Mucosa of rectum (tissue), 2 donors: Measurements from ENCODE around the gene CAMK2A.
A peak's percentile ranks its signal among the peaks of the same experiment; 100 is the strongest.

Experiments used
- H3K27ac ChIP-seq, 2 donors: one replicate each; pipeline ENCODE4 v1.7.0; 2013; ENCODE audit warnings: inconsistent platforms in 2 of 2, low read depth in 2 of 2, low read length in 2 of 2
- H3K27me3 ChIP-seq, 2 donors: one replicate each; pipeline ENCODE4 v1.7.0; 2013; ENCODE audit warnings: low read length in 2 of 2; ENCODE audit not compliant: control insufficient read depth in 2 of 2, insufficient read depth in 2 of 2
- H3K36me3 ChIP-seq, 2 donors: one replicate each; pipeline ENCODE4 v1.7.0; 2013; ENCODE audit warnings: low read length in 2 of 2; ENCODE audit not compliant: control insufficient read depth in 2 of 2, insufficient read depth in 2 of 2
- H3K4me1 ChIP-seq, 2 donors: one replicate each; pipeline ENCODE4 v1.7.0; 2013; ENCODE audit warnings: low read length in 2 of 2, mild to moderate bottlenecking in 1 of 2; ENCODE audit not compliant: control insufficient read depth in 2 of 2, insufficient read depth in 2 of 2
- H3K4me3 ChIP-seq, 2 donors: one replicate each; pipeline ENCODE4 v1.7.0; 2013; ENCODE audit warnings: low read length in 2 of 2
- H3K9ac ChIP-seq, 2 donors: one replicate each; pipeline ENCODE4 v1.7.0; 2013; ENCODE audit warnings: low read length in 2 of 2, low read depth in 1 of 2, mild to moderate bottlenecking in 1 of 2
- H3K9me3 ChIP-seq, 2 donors: one replicate each; pipeline ENCODE4 v1.7.0; 2013; ENCODE audit warnings: low read length in 2 of 2; ENCODE audit not compliant: control insufficient read depth in 2 of 2
- donor health status: healthy.
- donor health status: Normal muscosa, but diverticular disease.

CAMK2A gene

DNA sequence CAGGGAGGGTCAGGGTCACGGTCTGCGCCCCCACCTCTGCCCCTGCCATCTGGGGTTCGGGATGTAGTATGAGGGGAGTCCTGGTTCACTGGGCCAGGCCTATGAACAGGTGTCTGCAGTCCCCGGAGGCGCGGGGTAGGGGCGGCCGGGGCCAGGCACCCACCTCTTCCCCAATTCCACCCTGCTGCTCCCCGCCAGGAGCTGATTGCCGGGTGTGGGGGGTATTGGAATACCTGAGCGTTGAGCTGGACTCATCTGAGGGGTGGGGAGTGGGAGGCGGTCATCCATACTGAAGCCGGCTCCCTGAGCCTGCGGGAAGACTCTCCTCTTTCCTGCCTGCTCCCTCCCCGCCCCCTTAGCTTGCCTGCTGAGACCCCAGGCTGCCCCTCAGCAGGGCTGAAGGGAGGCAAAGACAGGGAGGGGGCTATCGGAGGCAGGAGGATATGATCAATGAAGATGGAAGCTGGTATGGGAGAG lies 99.0 kb downstream of the CAMK2A start:
- Histone ChIP-seq H3K4me1 (peaks cover 40 to 49% of the 10 kb centered on the region in 2 donors), H3K27me3 (peaks cover 4 to 5% of the 10 kb centered on the region in 2 donors), H3K4me3 (no peak overlapping the region), H3K27ac (no peak overlapping the region), H3K9ac (no peak overlapping the region), H3K9me3 (no peaks in the 10 kb centered on the region), H3K36me3 (peaks cover 9 to 10% of the 10 kb centered on the region in 2 donors)

DNA sequence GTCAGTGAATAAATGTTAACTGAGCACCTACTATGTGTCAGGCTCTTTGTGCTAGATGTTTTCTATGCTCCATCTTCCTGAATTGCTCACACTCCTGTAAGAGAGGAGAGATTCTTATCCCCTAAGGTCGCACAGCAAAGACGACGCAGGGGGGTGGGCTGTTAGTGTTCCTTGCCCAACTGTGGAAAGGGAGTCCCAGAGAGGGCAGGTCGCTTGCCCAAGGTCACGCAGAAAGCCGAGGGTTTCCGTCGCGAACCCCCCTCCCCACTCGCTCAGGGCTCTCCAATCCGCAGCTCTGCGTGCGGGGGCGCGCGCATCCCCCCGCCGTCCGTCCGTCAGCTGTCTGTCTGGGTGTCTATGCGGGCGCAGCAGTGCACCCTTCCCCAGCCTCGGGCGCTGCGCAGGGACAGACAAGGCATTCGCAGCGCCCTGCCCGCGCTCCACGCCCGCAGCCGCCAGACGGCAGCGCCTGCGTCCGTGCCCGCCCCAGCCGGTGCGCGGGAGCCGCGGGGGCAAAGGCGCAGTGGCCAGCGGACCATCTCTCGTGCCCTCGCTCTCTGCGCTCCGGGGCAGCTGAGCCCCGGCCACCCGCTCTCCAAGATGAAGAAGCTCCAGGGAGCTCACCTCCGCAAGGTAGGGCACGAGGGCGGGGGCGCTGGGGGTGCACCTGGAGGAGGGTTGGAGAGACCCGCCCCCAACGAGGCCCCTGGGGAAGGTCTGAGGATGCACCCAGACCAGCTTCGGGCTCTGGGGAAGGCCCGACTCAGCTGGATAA lies 99.7 kb downstream of the CAMK2A start, which contains the start of gene SLC6A7:
TSS of gene SLC6A7 (plus strand) at position 335 of the 775 bp plus-strand sequence. CDS start at position 601, 266 bp downstream.
- H3K4me3 ChIP-seq: peak within 1 kb of the TSS; percentile 37 to 56
- peaks cover 44 to 53% of the 10 kb centered on the region in 2 donors for H3K4me1 ChIP-seq
- H3K9ac ChIP-seq: peak within 1 kb of the TSS; percentile 17 to 44
- peaks cover 5 to 7% of the 10 kb centered on the region in 2 donors for H3K36me3 ChIP-seq
- H3K27me3 ChIP-seq: peaks cover 4 to 5% of the 10 kb centered on the region in 2 donors
- peak within 1 kb of the TSS in 1 of 2 donors; percentile 23 for H3K27ac ChIP-seq
- no peaks in the 10 kb centered on the region for H3K9me3 ChIP-seq

DNA sequence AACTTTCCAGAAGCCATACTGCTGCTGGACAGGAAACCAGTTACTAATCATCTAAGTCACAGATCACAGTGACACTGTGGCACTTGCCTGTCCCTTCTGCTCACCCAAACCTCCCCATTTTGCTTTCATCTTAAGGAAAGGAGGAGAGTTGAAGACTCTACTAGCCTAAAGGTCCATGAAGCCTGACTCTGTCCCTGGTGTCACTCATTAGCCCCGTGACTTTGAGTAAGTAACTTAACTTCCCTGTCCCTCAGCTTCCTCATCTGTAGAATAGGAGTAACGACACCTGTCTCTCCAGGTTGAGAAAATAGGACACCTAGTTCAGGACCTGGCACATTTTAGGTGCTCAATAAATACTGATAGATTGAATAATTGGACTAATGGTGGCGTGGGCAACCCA lies 100.2 kb downstream of the CAMK2A start:
- peak overlapping the region; percentile 17 to 44 for H3K9ac ChIP-seq
- peaks cover 4 to 5% of the 10 kb centered on the region in 2 donors for H3K27me3 ChIP-seq
- H3K4me3 ChIP-seq: peak overlapping the region in 1 of 2 donors; percentile 37
- H3K9me3 ChIP-seq: no peaks in the 10 kb centered on the region
- H3K4me1 ChIP-seq: peaks cover 50 to 59% of the 10 kb centered on the region in 2 donors
- H3K27ac ChIP-seq: peak overlapping the region in 1 of 2 donors; percentile 23
- H3K36me3 ChIP-seq: peaks cover 5 to 7% of the 10 kb centered on the region in 2 donors

DNA sequence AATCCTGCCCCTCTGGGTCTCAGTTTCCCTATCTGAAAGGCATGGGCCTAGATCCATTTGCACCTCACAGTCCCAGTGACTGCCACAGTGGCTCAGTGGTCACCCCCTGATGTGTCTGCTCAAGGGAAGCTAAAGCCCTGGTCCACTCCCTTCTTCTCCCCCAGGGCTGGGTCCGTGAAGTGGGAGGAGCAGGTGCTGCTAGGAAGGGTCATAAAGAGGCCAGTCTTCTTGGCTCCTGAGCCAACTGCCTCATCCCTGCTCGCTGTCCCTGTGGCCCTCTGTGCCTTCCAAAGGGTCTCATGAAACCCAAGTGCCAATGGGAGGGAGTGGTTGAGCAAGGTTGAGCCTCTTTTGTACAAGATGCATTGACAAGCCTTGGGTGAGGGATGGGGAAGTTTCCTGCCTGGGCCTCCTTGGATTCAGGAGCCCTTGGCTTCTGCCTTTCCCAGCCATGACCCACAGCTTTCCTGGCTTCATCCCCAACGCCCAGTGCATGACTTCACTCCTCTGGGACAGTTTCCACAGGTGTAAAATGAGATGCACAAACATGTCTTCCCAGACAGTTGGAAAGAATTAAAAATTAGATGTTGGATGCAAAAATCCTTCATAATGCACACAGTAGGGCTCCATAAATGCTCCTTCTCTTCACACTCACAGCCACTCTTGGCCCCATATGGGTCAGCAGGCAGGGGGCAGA lies 101.3 kb downstream of the CAMK2A start:
- no peaks in the 10 kb centered on the region for H3K9me3 ChIP-seq
- H3K4me1 ChIP-seq: peaks cover 59 to 70% of the 10 kb centered on the region in 2 donors
- H3K9ac ChIP-seq: no peak overlapping the region
- H3K36me3 ChIP-seq: peaks cover 10 to 15% of the 10 kb centered on the region in 2 donors
- H3K4me3 ChIP-seq: no peak overlapping the region
- peak overlapping the region; percentile 23 to 38 for H3K27ac ChIP-seq
- peaks cover 4 to 5% of the 10 kb centered on the region in 2 donors for H3K27me3 ChIP-seq

DNA sequence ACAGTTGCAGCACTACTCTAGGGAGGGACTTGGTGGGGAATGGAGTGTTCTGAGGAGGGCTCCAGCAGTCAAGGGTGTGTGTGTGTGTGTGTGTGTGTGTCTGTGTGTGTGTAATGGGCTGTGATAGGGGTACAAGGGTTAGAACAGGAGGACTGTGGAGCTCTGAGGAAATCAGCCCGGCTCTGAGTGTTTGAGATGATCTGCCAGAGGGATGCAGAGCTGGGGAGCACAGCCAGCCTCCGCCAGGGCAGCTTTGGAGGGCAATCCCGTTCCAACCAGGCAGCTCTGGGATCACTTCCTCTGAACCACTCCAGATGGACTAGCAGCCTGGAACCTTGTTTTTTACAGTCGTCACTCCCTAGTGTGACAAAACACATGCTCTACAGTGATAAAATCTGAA lies 102.7 kb downstream of the CAMK2A start:
- H3K36me3 ChIP-seq: peaks cover 10 to 21% of the 10 kb centered on the region in 2 donors
- no peaks in the 10 kb centered on the region for H3K9me3 ChIP-seq
- no peak overlapping the region for H3K4me3 ChIP-seq
- H3K4me1 ChIP-seq: peaks cover 73 to 83% of the 10 kb centered on the region in 2 donors
- peaks cover 4 to 5% of the 10 kb centered on the region in 2 donors for H3K27me3 ChIP-seq
- peak overlapping the region; percentile 95 to 98 for H3K27ac ChIP-seq
- H3K9ac ChIP-seq: peak overlapping the region in 1 of 2 donors; percentile 36

DNA sequence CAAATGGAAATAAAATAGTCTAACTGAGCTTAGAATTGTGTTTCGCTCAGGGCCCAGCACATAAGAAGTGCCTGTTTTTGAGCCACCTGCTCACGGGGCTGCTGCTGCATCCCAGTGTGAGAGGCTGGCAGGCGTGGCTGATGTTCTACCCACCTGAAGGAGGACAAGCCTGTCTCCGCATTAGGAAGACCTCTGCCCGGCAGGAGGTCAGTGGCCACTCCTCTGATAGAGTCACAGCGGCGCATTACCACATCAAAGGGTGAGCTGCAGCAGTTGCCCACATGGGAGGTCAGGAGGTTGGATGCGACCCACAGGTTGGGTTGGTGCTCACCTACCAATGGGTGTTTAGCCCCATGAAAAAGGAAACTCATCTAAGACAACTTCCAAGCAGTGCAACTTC lies 103.4 kb downstream of the CAMK2A start:
- Histone ChIP-seq H3K9ac (peak overlapping the region; percentile 14 to 57), H3K36me3 (peaks cover 10 to 21% of the 10 kb centered on the region in 2 donors), H3K27me3 (peaks cover 4 to 5% of the 10 kb centered on the region in 2 donors), H3K27ac (peak overlapping the region; percentile 95 to 98), H3K4me3 (no peak overlapping the region), H3K4me1 (peaks cover 81 to 91% of the 10 kb centered on the region in 2 donors), H3K9me3 (no peaks in the 10 kb centered on the region)

DNA sequence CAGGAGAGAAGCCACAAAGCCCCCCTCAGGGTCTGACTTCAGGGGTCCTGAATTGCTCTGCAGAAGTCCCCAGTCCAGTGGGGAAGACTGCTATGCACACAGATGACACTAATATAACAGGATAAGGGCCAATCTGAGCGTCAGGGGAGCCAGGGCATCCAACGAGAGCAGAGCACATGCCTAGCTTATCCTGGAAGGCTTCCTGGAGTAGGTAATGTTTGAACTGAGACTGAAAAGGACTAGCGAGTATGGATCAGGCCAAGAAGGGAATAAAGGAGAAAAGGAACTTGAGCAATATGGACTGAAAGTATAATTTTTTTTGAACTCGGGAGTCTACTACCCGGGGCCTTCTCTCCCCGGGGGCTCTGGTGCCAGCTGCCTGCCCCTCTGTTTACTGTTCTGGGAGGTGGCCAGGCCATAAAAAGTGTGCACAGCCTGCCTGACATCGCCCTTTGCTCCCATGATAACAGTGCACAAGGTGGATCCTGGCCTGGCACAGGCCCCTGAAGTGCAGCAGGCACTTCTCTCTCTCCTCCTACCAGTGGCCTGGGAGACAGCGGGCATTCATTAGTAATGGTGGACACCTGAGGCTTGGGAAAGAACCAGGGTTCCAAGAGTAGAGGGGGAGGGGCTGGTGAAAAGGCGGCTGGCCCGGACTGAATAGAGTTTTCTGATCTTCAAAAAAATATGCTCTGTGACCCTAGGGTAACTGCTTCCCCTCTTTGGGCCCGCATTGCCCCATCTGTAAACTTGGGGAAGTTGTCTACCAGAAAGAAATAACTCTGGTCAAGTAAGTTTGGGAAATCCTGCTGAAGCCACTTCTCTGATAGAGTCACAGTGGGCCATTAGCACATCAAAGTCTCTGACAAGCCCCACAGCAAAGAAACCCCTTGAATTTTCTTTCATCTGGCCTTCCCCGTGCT lies 104.3 kb downstream of the CAMK2A start:
- peak overlapping the region; percentile 95 to 98 for H3K27ac ChIP-seq

DNA sequence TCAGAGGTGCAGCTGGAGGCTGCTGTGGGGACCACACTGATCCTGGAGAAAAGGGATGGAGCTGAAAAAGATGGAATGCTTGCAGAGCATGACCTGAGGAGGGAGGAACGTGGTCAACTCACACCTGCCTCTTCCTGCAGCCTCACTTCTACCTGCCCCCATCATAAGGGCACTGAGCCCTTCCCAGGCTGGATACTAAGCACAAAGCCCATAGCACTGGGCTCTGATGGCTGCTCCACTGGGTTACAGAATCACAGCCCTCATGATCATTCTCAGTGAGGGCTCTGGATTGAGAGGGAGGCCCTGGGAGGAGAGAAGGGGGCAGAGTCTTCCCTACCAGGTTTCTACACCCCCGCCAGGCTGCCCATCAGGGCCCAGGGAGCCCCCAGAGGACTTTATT lies 105.6 kb downstream of the CAMK2A start:
- Histone ChIP-seq H3K36me3 (peaks cover 10 to 23% of the 10 kb centered on the region in 2 donors), H3K27ac (peak overlapping the region; percentile 95 to 98), H3K4me3 (no peak overlapping the region), H3K4me1 (peaks cover 94 to 98% of the 10 kb centered on the region in 2 donors), H3K9ac (peak overlapping the region; percentile 26 to 71), H3K27me3 (no peaks in the 10 kb centered on the region), H3K9me3 (no peaks in the 10 kb centered on the region)

More for the DNA sequence above, 104.3 kb downstream of the CAMK2A start:
- Histone ChIP-seq H3K9me3 (no peaks in the 10 kb centered on the region), H3K36me3 (peaks cover 10 to 21% of the 10 kb centered on the region in 2 donors), H3K27me3 (peaks cover 4 to 5% of the 10 kb centered on the region in 2 donors), H3K4me3 (peak overlapping the region; percentile 28 to 37), H3K9ac (peak overlapping the region; percentile 70 to 71), H3K4me1 (peaks cover 90 to 98% of the 10 kb centered on the region in 2 donors)

DNA sequence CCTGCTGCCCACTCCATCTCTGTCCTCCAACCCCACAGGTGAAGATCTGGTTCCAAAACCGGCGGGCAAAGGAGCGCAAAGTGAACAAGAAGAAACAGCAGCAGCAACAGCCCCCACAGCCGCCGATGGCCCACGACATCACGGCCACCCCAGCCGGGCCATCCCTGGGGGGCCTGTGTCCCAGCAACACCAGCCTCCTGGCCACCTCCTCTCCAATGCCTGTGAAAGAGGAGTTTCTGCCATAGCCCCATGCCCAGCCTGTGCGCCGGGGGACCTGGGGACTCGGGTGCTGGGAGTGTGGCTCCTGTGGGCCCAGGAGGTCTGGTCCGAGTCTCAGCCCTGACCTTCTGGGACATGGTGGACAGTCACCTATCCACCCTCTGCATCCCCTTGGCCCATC lies 106.1 kb downstream of the CAMK2A start:
- H3K36me3 ChIP-seq: peaks cover 10 to 25% of the 10 kb centered on the region in 2 donors

More for the DNA sequence above, 106.1 kb downstream of the CAMK2A start:
- Histone ChIP-seq H3K4me3 (no peak overlapping the region), H3K9ac (peak overlapping the region in 1 of 2 donors; percentile 26), H3K4me1 (peaks cover 92 to 98% of the 10 kb centered on the region in 2 donors), H3K27me3 (no peaks in the 10 kb centered on the region), H3K9me3 (no peaks in the 10 kb centered on the region), H3K27ac (peak overlapping the region; percentile 95 to 98)
